ENCODE measurements around the gene TJP2. TPM values are rescaled to one million over a fixed set of nuclear protein-coding genes. Genes with fewer than 3 reads are reported as not detected.
"Not testable (repeated sequence)": the region's sequence is repeated elsewhere in the genome, so short reads cannot be mapped to it uniquely, and the experiment has no call there.

The TJP2 gene
- total RNA-seq, 1 experiment from 2014 or later, result 25.8 TPM

DNA sequence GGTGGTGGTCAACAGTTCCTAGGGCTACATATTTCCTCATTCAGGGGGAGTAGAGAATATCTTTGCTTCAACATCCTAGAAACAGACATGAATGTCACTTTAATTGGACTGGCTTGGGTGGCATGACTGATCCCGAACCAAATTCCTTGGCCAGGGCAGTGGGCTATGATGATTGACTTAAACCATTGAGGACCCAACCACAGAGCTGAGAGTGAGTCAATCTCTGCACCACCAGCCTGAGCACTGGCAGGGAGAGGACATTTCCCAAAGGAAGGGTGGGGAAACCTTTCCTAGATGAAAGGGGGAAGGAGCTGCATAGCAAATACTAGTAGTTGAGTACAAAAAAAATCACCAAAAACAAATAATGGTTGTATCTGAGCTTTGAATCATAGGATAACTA, 98.1 kb downstream of the TJP2 start:
- no peaks in the 10 kb centered on the region for H3K27me3 ChIP-seq (replicated peaks)
- H3K9me3 ChIP-seq (replicated peaks), result no peaks in the 10 kb centered on the region
- no peak overlapping the region for H3K27ac ChIP-seq
- H3K4me3 ChIP-seq, result no peak overlapping the region
- no peak for DNase-seq (ENCODE audit: low read depth in 1 of 2, low spot score in 2 of 2)
- H3K36me3 ChIP-seq, result no peaks in the 10 kb centered on the region
- H3K4me1 ChIP-seq (replicated peaks), result no peaks in the 10 kb centered on the region

DNA sequence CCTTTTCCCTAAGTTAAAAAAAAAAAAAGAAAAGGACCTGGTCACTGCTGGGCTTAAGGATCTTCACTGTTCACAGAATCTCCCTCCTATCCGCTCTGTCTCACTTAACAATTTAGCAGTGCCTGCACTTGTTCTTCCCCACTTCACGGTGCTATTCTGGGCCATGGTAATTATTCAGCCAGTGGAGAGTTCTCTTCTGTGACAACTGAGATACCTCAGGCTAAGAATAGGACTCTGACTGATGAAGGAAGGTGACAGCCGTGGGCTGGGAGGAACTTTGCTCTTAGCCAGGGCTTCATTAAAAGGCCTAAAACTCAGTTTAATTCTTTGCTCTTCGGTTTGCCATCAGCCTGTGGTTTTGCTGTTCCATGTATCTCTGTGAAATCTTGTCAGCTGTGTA, 99.1 kb downstream of the TJP2 start:
- no peak for DNase-seq (ENCODE audit: low read depth in 1 of 2, low spot score in 2 of 2)
- H3K4me3 ChIP-seq, result no peak overlapping the region
- H3K36me3 ChIP-seq, result no peaks in the 10 kb centered on the region
- H3K9me3 ChIP-seq (replicated peaks), result no peaks in the 10 kb centered on the region
- H3K27me3 ChIP-seq (replicated peaks), result no peaks in the 10 kb centered on the region
- no peaks in the 10 kb centered on the region for H3K4me1 ChIP-seq (replicated peaks)
- no peak overlapping the region for H3K27ac ChIP-seq

DNA sequence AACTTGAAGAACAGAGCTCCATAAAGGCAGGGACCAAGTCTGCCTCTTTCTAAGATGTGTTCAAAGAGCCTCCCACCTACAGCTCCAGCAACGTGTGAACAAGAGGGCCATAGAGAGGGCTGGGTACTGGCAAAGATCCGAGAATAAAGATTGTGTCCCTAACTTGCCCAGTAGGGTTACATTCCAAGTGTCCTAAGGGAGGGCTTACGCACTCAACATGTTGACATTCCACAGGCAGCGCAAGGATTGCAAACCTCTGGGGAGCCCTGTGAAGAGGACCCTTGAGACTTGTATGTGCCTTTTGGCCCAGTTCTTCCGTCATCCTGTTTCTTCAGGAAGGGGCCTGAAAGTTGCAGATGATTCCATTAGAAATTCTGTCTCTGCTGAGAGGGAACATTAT, 102.7 kb downstream of the TJP2 start:
- DNase-seq (ENCODE audit: low read depth in 1 of 2, low spot score in 2 of 2), result no peak
- Histone ChIP-seq H3K4me1 (replicated peaks) (no peaks in the 10 kb centered on the region), H3K36me3 (no peaks in the 10 kb centered on the region), H3K27me3 (replicated peaks) (no peaks in the 10 kb centered on the region), H3K27ac (no peak overlapping the region), H3K4me3 (no peak overlapping the region), H3K9me3 (replicated peaks) (no peaks in the 10 kb centered on the region)

DNA sequence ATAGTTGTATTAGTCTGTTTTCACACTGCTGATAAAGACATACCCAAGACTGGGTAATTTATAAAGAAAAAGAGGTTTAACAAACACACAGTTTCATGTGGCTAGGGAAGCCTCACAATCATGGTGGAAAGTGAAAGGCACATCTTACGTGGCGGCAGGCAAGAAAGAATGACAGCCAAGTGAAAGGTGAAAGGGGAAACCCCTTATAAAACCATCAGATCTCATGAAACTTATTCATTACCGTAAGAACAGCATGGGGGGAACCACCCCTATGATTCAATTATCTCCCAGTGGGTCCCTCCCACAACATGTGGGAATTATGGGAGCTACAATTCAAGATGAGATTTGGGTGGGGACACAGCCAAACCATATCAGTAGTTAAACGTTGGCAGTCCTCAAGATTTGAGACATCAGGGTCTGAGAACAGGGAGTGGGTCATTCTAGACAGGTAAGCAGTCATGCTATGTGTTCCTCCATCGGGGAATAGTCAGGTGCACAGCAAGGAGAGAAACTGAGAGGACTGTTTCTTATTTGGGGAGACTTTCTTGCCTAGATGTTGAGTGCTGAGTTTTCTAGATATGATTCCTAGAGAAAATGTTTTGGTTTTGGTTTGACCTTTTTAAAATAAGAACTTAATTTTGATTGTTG, 105.1 kb downstream of the TJP2 start:
- H3K36me3 ChIP-seq, result no peaks in the 10 kb centered on the region
- H3K27me3 ChIP-seq (replicated peaks), result no peaks in the 10 kb centered on the region
- DNase-seq (ENCODE audit: low read depth in 1 of 2, low spot score in 2 of 2), result no peak
- no peak overlapping the region for H3K27ac ChIP-seq
- no peaks in the 10 kb centered on the region for H3K4me1 ChIP-seq (replicated peaks)
- H3K4me3 ChIP-seq, result no peak overlapping the region
- no peaks in the 10 kb centered on the region for H3K9me3 ChIP-seq (replicated peaks)

DNA sequence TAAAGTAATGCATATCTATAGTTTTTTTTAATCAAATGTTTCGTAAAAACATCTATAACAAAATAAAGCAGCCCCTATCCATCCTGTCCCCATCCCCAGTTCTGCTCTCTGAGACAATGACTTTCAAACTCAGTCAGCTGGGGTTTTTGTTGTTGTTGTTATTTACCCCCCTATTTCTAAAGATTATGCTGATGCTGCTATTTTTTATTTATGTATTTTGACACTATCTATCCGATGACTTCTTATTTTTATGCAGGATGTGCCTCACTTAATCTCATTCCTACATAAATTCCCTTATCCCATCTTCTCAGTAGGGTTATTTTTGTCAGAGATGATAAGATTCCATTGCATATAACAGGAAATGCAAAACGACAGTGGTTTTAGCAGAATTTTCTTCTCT, 105.7 kb downstream of the TJP2 start:
- H3K9me3 ChIP-seq (replicated peaks), result no peaks in the 10 kb centered on the region
- H3K4me3 ChIP-seq, result no peak overlapping the region

DNA sequence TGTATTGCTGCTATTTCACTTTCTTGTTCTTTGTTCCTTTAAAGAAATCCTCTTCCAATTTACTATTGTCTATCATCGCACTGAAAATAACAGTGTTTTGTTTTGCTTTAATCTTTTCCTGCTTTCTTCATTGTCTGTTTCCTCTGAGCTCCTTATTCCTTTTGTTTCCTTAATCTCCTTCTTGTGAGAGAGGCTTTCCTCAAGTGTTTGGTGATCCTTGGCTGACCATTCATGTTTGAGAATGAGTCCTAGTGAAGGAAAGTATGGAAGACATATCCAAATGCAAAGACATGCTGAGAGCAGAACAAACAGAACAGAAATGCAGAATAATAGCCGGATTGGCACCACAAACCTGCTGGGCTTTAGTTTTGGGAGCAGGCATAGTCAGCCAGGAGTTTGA, 108.9 kb downstream of the TJP2 start:
- no peak overlapping the region for H3K27ac ChIP-seq
- H3K36me3 ChIP-seq, result no peaks in the 10 kb centered on the region
- no peaks in the 10 kb centered on the region for H3K4me1 ChIP-seq (replicated peaks)
- no peaks in the 10 kb centered on the region for H3K9me3 ChIP-seq (replicated peaks)
- H3K27me3 ChIP-seq (replicated peaks), result no peaks in the 10 kb centered on the region
- no peak overlapping the region for H3K4me3 ChIP-seq
- DNase-seq (ENCODE audit: low read depth in 1 of 2, low spot score in 2 of 2), result no peak

More for the DNA sequence above, 105.7 kb downstream of the TJP2 start:
- Histone ChIP-seq H3K27me3 (replicated peaks) (no peaks in the 10 kb centered on the region), H3K27ac (no peak overlapping the region), H3K4me1 (replicated peaks) (no peaks in the 10 kb centered on the region), H3K36me3 (no peaks in the 10 kb centered on the region)
- no peak for DNase-seq (ENCODE audit: low read depth in 1 of 2, low spot score in 2 of 2)

DNA sequence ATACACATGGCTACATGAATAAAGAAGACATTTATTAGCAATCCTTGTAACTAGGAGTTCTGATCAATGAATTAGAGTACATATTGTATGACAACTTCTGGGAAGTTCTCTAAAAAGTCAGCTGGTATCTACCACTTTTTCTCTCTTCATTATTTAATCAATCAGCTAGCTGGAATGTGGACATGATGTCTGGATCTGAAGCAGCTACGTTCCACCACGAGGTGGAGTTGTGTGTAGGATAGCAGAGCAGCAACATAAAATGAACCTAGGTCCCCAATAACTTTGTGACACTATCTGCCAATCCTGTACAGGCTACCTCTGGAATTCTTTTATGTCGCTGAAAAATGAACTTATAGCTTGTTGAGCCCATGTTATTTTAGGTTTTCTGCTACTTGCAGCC, 118.0 kb downstream of the TJP2 start:
- Histone ChIP-seq H3K36me3 (no peaks in the 10 kb centered on the region), H3K9me3 (replicated peaks) (no peaks in the 10 kb centered on the region), H3K27me3 (replicated peaks) (no peaks in the 10 kb centered on the region), H3K27ac (no peak overlapping the region), H3K4me3 (no peak overlapping the region), H3K4me1 (replicated peaks) (no peaks in the 10 kb centered on the region)
- no peak for DNase-seq (ENCODE audit: low read depth in 1 of 2, low spot score in 2 of 2)

DNA sequence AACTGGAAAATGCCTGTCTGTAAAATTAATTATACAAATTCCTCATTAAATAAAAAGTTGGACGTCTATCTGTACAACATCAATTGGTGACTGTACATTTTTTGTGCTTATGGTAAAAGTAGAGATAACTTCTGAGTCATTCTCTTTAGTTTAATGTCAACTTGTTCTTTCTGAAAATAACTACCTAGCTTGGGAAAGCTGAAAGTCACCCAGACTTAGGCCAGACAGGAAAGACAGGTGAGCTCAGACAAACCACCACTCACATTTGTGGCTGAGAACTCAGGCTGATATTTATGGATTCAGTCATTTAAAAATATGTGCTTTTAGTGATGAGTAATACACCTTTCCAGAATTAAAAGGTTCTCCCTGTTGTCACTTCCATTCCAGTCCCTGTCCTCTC, 119.1 kb downstream of the TJP2 start:
- DNase-seq (ENCODE audit: low read depth in 1 of 2, low spot score in 2 of 2), result no peak
- no peak overlapping the region for H3K4me3 ChIP-seq
- no peak overlapping the region for H3K27ac ChIP-seq

DNA sequence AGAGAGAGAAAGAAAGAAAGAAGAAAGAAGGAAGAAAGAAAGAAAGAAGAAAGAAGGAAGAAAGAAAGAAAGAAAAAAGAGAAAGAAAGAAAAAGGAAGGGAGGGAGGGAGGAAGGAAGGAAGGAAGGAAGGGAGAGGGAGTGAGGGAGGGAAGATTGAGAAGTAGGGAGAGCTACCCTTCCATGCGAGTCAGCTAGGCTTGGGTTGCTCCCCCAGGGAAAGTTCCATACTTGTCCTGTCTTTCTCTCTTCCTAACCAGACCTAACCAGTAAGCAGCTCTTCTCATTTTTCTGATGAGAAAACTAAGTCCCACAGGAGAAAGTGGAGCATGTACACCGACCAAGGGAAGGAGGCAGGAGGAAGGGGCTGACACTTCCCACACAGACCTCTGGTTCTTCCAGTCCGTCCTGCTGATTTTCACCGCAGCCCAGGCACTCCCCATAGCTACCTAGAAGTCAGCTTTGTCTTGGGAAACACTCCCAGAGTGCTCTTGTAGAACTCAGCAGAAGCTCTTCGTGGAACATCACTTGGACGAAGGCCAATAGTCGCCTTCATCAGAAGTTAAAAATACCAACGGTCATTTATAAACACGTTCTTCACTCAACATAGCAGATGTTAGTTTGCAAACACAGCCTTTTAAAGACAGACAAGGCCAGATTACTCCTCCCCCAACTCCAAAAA, 121.9 kb downstream of the TJP2 start:
- Histone ChIP-seq H3K27me3 (replicated peaks) (0 out of 2 replicates have a peak, but pooled peaks cover 2% of the 10 kb centered on the region), H3K27ac (no peak overlapping the region), H3K4me3 (no peak overlapping the region), H3K9me3 (replicated peaks) (no peaks in the 10 kb centered on the region), H3K4me1 (replicated peaks) (no peaks in the 10 kb centered on the region), H3K36me3 (no peaks in the 10 kb centered on the region)
- no peak for DNase-seq (ENCODE audit: low read depth in 1 of 2, low spot score in 2 of 2)

More for the DNA sequence above, 119.1 kb downstream of the TJP2 start:
- Histone ChIP-seq H3K36me3 (no peaks in the 10 kb centered on the region), H3K4me1 (replicated peaks) (no peaks in the 10 kb centered on the region), H3K27me3 (replicated peaks) (no peaks in the 10 kb centered on the region), H3K9me3 (replicated peaks) (no peaks in the 10 kb centered on the region)

DNA sequence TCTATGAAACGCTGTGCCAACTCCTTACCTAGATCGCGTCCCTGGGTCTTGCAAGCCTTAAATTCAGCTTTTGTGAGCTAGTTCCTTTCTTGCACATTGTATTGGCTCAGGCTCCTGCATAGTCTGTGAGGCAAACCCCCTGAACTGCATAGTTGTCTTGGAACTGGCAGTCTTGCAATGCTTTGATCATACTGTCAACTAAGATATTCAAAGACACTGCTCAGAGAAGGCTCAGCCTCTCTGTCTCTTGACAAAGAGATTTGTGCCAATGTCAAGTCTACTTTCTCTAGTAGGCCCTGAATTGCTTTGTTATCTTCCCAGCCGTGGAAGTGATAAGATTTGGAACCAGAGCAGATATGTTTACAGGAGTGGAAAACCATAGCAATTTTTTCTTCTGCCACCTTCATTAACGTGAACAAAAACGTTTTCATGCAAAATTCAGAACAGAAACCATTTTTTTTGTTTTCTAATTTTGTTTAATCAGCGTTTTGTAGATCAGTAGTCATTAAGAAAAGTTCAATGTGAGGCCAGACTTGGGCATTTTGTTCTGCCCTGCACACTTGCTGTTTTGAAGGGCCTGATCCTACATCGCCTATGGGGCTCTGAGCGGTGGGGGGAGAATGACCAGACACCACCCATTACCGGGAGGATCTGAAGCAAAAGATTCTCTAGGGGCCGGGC, 123.4 kb downstream of the TJP2 start:
- H3K4me1 ChIP-seq (replicated peaks), result no peaks in the 10 kb centered on the region
- no peak overlapping the region for H3K4me3 ChIP-seq
- H3K9me3 ChIP-seq (replicated peaks), result no peaks in the 10 kb centered on the region
- no peaks in the 10 kb centered on the region for H3K36me3 ChIP-seq
- no peak for DNase-seq (ENCODE audit: low read depth in 1 of 2, low spot score in 2 of 2)
- H3K27me3 ChIP-seq (replicated peaks), result 0 out of 2 replicates have a peak, but pooled peaks cover 2% of the 10 kb centered on the region
- H3K27ac ChIP-seq, result no peak overlapping the region

DNA sequence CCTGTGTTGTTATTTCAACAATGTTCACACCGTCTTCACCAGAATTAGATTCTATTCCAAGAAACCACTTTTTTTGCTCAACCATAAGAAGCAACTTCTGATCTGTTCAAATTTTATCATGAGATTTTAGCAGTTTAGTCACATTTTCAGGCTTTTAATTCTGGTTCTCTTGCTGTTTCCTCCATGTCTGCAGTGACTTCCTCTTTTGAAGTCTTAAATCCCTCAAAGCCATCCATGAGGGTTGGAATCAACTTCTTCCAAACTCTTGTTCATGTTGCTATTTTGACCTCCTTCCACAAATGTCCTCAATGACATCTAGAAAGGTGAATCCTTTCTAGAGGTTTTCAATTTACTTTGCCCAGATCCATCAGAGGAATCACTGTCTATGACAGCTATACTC, 125.2 kb downstream of the TJP2 start:
- H3K4me1 ChIP-seq (replicated peaks), result no peaks in the 10 kb centered on the region
- H3K36me3 ChIP-seq, result no peaks in the 10 kb centered on the region
- 0 out of 2 replicates have a peak, but pooled peaks cover 2% of the 10 kb centered on the region for H3K27me3 ChIP-seq (replicated peaks)
- H3K27ac ChIP-seq, result no peak overlapping the region
- H3K9me3 ChIP-seq (replicated peaks), result no peaks in the 10 kb centered on the region
- H3K4me3 ChIP-seq, result no peak overlapping the region
- no peak for DNase-seq (ENCODE audit: low read depth in 1 of 2, low spot score in 2 of 2)

DNA sequence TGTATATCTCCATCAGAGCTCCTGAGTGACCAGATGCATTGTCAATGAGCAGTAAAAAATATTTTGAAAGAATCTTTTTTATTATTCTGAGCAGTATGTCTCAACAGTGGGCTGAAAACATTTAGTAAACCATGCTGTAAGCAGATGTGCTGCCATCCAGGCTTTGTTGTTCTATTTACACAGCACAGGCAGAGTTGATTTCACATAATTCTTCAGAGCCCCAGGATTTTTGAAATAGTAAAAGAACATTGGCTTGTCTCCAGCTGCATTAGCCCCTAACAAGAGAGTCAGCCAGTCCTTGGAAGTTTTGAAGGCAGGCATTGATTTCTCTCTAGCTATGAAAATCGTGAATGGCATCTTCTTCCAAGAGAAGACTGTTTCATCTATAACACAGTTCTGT, 125.7 kb downstream of the TJP2 start:
- H3K4me1 ChIP-seq (replicated peaks), result no peaks in the 10 kb centered on the region
- no peaks in the 10 kb centered on the region for H3K9me3 ChIP-seq (replicated peaks)
- H3K27ac ChIP-seq, result no peak overlapping the region
- no peaks in the 10 kb centered on the region for H3K36me3 ChIP-seq
- no peak for DNase-seq (ENCODE audit: low read depth in 1 of 2, low spot score in 2 of 2)
- peaks cover 2% of the 10 kb centered on the region; the same call in 1 of the 2 replicates for H3K27me3 ChIP-seq (replicated peaks)
- H3K4me3 ChIP-seq, result no peak overlapping the region

DNA sequence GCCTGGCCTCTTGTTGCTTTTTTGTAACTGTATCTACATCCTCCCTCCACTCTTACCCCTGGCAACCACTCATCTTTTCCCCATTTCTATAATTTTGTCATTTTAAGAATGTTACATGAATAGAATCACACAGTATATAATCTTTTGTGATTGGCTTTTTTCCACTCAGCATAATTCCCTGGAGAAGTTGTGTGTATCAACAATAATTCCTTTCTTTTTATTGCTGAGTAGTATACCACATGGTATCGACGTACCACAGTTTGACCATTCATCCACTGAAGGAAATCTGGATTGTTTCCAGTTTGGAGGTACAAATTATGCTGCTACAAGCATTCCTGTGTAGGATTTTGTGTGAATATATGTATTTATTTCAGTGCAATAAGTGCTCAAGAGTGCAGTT, 129.3 kb downstream of the TJP2 start:
- Histone ChIP-seq H3K4me3 (no peak overlapping the region), H3K27ac (no peak overlapping the region), H3K27me3 (replicated peaks) (peaks cover 2% of the 10 kb centered on the region; the same call in 1 of the 2 replicates), H3K4me1 (replicated peaks) (peaks cover 15% of the 10 kb centered on the region), H3K9me3 (replicated peaks) (no peaks in the 10 kb centered on the region; the same call in 1 of the 2 replicates), H3K36me3 (no peaks in the 10 kb centered on the region)
- DNase-seq (ENCODE audit: low read depth in 1 of 2, low spot score in 2 of 2), result no peak

DNA sequence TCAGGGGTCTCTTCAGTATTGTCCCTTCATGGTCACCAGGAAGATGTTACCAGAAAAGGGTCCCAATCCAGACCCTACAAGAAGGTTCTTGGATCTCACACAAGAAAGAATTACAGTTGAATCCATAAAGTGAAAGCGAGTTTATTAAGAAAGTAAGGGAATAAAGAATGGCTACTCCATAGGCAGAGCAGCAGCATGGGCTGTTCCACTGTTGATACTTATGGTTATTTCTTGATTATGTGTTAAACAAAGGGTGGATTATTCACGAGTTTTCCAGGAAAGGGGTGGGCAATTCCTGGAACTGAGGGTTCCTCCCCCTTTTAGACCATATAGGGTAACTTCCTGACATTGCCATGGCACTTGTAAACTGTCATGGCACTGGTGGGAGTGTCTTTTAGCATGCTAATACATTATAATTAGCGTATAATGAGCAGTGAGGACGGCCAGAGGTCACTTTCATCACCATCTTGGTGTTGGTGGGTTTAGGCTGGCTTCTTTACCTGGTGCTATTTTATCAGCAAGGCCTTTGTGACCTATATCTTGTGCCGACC, 132.9 kb downstream of the TJP2 start:
- DNase-seq (ENCODE audit: low read depth in 1 of 2, low spot score in 2 of 2); H3K27me3 ChIP-seq (replicated peaks); H3K36me3 ChIP-seq; H3K9me3 ChIP-seq (replicated peaks); H3K4me3 ChIP-seq: not testable (repeated sequence)
- Histone ChIP-seq H3K4me1 (replicated peaks) (peaks cover 18% of the 10 kb centered on the region), H3K27ac (peak overlapping the region; percentile 55; the same call in 1 of the 2 replicates)

All from SJSA1 (cell line).